Right lobe of liver (tissue), 4 donors: ENCODE results near the gene MCFD2.

Experiments used
- CTCF ChIP-seq, 4 donors: fragments of 200-600 bp in 3 of 4; fragments of 450-650 bp in 1 of 4; IDR thresholded peaks; one replicate each; pipeline versions ENCODE4 v1.5.1 to v1.8.0; 2016 to 2022; ENCODE audit warnings: antibody characterized with exemption in 4 of 4, mild to moderate bottlenecking in 2 of 4
- POLR2A ChIP-seq: fragments of 450-650 bp; IDR thresholded peaks from one replicate; pipeline ENCODE4 v1.6.1; 2017; ENCODE audit warnings: antibody characterized with exemption, mild to moderate bottlenecking
- donor health status: DM: no; HTN: no; CAD: no.
- donor health status: DM: no; HTN: no; CAD: no.
- donor health status: DM: no; HTN: yes; CAD: no.

GRCh38 chr2:46915811-46916630, 415 bp upstream of the MCFD2 start:
- TF ChIP-seq CTCF (IDR thresholded peaks at IDR 0.05), result no peak
- TF ChIP-seq POLR2A, result peak; percentile 75
